ENCODE results near the gene GTPBP1.

GTPBP1 gene

GRCh38 chr22:38705235-38706100 lies at the start of gene GTPBP1:
TSS of gene GTPBP1 (plus strand) at chr22:38705944. CDS start at chr22:38705956, 12 bp downstream.
- DNase-seq (ENCODE audit: low read depth in 3 of 3), result peak; percentile 75 to 96 (median 91)

- peak; percentile 69 to 83 (median 75) for DNase-seq (ENCODE audit: low read depth in 3 of 3)
Measured at GRCh38 chr22:38656256-38657044, 49.3 kb upstream of the GTPBP1 start, which contains the start of the genes CBY1 and FAM227A. TSS of gene CBY1 (plus strand) at chr22:38656638. CDS start at chr22:38668055, 11,417 bp downstream. TSS of gene FAM227A (minus strand) at chr22:38656392. CDS start at chr22:38650168, 6,224 bp downstream.

GRCh38 chr22:38657045-38657909 lies 48.5 kb upstream of the GTPBP1 start:
- DNase-seq (ENCODE audit: low read depth in 3 of 3), result peak in 1 of 3 experiments; percentile 5

DNA sequence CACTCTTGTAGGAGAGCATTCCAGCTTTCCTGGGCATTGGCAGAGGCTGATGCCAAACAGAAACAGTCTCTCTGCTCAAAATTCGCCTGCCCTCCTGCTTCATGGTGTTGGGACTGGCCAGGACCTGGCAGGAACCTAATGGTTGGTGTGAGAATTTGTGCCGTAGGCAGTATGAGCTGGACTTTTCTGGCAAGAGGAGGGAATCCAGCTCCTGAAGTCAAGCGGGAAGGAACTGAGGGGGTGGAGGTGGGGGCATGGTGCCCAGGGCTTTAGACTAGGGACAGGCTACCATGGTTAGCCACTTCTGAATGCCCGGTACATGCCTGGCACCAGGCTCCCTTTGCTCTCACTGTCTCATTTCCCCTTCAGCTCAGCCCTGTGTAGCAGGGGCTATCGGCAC lies 30.9 kb upstream of the GTPBP1 start:
- DNase-seq (ENCODE audit: low read depth in 3 of 3), result no peak

DNA sequence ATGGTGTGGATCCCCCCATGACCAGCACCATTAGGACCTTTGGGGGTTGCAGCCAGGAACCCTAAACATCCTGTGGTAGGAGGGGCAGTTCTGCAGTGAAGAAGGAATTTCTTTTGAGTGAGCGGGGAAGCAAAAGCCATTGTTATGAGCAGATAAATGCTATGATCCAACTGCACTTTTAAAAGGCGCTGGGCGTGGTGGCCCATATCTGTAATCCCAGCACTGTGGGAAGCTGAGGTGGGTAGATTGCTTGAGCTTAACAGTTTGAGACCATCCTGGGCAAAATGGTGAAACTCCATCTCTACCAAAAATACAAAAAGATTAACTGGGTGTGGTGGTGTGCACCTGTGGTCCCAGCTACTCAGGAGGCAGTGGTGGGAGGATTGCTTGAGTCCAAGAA lies 29.9 kb upstream of the GTPBP1 start:
- no peak for DNase-seq (ENCODE audit: low read depth in 3 of 3)

DNA sequence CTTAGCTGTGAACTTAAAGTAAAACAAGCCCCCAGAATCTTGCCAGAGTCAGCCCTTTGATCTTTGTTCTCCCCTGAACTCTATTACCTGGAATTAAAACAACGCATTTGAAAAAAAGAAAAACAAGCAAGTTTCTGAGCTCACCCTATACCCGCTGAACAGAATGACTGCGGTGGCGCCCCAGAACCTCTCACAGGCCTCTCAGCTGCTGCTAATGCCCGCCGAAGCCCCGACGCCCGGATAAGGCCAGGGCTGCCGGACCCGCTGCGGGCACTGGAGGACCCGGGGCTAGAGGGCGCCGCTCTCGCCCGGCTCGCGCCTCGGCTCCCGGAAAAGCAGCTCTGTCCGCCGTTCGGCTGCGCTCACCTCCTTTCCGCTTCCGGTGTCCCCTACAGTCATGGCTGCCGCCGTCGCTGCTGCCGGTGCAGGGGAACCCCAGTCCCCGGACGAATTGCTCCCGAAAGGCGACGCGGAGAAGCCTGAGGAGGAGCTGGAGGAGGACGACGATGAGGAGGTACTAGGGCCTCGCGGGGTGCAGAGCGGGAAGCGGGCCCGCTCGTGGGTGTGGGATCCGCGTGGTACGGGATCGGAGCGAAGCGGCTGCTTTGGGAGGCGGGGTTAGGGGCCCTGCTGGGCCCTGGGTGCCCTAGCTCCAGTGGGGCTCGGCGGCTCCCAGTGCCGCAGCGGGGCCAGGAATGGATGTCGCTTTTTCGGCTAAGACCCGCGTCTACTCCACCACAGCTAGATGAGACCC lies 24.0 kb upstream of the GTPBP1 start, which contains the start of gene TOMM22:
TOMM22 (plus strand) TSS at position 376 of the 754 bp plus-strand sequence; CDS start at position 398, 22 bp downstream.
- DNase-seq (ENCODE audit: low read depth in 3 of 3), result peak; percentile 62 to 74 (median 66)

- no peak for DNase-seq (ENCODE audit: low read depth in 3 of 3)
Measured at GRCh38 chr22:38684895-38685294, 20.8 kb upstream of the GTPBP1 start.

- no peak for DNase-seq (ENCODE audit: low read depth in 3 of 3)
Measured at GRCh38 chr22:38685761-38686160, 20.0 kb upstream of the GTPBP1 start.

GRCh38 chr22:38689651-38690050 lies 16.1 kb upstream of the GTPBP1 start:
- DNase-seq (ENCODE audit: low read depth in 3 of 3), result no peak

- DNase-seq (ENCODE audit: low read depth in 3 of 3), result no peak
Measured at GRCh38 chr22:38694049-38694448, 11.7 kb upstream of the GTPBP1 start.

GRCh38 chr22:38694940-38695339 lies 10.8 kb upstream of the GTPBP1 start:
- DNase-seq (ENCODE audit: low read depth in 3 of 3), result no peak

GRCh38 chr22:38696606-38697424 lies 8.9 kb upstream of the GTPBP1 start:
- DNase-seq (ENCODE audit: low read depth in 3 of 3), result peak in 1 of 3 experiments; percentile 41

DNA sequence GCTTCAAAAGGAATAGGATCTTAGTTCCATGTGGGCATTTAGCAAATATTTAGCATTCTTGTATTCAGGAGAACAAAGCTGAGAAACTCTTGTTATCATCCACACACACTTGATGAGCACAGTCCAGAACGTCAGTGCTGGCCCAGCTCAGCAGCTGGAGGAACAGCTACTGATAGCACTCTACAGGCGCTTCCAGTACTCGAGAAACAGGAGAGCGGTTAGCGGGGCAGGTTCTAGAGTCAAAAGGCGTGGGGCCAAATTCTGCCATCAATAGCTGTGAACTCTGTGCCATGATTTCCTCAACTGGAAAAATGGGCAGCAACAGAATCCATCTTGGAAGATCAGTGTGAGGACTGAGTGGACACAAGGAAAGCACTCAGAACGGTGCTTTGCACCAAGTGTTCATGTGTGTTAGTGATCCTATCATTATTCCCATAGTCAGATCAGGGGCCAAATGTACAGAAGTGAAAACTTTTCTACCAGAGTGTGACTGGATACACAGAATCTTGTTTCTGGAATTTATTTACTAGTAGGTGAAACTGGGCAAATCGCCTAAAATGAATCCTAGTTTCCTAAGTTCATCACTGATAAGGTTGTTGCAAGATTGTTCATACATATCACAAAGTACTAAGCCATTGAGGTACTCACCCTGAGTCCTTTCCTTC lies 8.2 kb upstream of the GTPBP1 start:
- DNase-seq (ENCODE audit: low read depth in 3 of 3), result no peak

GRCh38 chr22:38698407-38699094 lies 7.2 kb upstream of the GTPBP1 start:
- DNase-seq (ENCODE audit: low read depth in 3 of 3), result no peak

- DNase-seq (ENCODE audit: low read depth in 3 of 3), result no peak
Measured at GRCh38 chr22:38699143-38699542, 6.6 kb upstream of the GTPBP1 start.

DNA sequence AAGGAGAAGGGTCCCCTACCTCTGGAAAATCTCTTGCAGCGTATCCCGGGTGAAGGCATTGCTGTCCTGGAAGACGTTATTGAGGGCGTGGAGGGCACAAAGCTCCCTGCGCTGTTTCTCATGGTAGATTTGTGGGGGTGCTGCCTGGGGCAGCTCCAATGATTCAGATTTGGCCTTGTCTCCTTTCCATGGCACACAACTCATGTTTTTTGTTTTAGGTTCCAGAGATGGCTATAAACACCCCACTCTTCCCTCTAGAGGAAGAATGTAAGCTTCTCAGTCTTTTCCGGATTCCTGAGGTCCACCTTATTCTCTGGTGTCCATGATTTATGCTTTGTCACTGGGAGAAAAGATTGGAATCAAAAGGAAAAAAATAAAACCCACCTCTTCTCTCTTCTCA lies 6.0 kb upstream of the GTPBP1 start:
- DNase-seq (ENCODE audit: low read depth in 3 of 3), result no peak

- peak in 1 of 3 experiments; percentile 17 for DNase-seq (ENCODE audit: low read depth in 3 of 3)
Measured at GRCh38 chr22:38700270-38700788, 5.4 kb upstream of the GTPBP1 start.

Data from stimulated activated CD4-positive, alpha-beta T cell treated with anti-CD3 and anti-CD28 coated beads, TNF-alpha, amount 100 ng/mL, for 4 hours (primary cell).